Stimulated activated CD4-positive, alpha-beta T cell treated with anti-CD3 and anti-CD28 coated beads, Interleukin-15, amount 100 ng/mL, for 1 hour (primary cell): ENCODE results near the gene STOML1.
"Not testable (repeated sequence)": the region's sequence is repeated elsewhere in the genome, so short reads cannot be mapped to it uniquely, and the experiment has no call there.

Source experiments
- DNase-seq, 2 donors: peaks; one replicate each; pipeline ENCODE4 v3.0.0-alpha.2; 2020; ENCODE audit warnings: low read depth in 1 of 2, low spot score in 1 of 2

Gene STOML1

DNA sequence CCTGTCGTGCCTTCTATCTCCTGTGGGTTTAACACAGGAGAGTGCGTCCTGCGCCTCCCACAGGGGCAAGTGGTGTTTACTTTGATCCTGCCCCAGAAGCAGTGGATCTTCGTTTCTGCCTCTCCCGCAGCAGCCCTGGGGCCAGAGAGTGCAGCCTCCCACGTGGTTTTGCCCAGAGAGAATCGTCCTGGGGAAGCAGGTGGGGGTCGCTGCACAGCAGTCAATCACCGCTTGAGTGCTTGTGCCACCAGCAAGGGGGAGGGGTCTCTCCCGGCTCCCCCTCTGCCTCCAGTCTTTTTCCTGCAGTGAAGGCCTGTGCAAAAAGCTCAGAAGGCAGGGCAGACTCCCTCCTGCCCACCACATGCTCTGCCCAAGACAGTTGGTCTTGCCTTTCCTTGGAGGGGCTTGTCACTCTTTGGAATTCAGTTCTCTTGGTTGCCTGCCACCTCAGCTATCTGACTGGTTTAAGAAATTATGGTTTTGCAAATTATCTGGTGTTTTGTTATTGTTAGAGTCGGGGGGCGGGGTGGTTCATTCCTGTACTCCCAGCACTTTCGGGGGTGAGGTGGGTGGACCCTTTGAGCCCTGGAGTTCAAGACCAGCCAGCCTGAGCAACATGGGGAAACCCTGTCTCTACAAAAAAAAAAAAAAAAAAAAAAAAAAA, 26.9 kb downstream of the STOML1 start:
- DNase-seq = peak in 1 of 2 donors; percentile 38

DNA sequence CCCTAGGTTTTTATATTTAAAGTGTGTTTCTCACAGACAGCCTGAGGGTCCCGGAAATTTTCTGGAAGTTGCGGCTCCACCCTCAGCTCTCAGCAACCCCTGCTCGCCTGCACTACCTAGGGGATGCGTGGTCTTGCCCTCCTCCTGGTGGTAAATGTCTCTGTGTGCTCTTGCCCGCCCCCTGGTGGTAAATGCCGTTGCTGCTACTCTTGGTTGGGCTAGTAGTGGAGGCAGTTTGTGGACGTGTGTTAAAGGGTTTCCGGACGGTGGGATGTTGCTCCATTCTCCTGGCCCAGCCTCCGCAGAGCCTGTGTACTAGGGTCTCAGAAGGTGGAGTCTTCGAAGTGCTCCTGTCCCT, 27.4 kb downstream of the STOML1 start:
- peak; percentile 78 to 83 for DNase-seq

DNA sequence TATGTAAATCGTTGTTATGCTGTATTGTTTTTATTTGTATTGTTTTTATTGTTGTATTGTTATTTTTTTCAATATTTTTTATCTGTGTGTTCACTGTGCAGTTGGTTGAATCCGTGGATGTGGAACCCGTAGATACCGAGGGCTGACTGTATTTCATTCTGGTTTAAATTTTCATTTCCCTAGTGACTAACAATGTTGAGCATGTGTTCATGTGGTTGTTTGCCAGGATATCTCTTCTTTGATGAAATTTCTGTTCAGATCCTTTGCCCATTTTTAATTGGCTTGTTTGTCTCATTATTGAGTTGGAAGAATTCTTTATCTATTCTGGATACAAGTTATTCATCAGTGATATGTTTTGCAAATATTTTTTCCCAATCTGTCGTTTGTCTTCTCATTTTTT, 29.7 kb downstream of the STOML1 start:
- no peak for DNase-seq

DNA sequence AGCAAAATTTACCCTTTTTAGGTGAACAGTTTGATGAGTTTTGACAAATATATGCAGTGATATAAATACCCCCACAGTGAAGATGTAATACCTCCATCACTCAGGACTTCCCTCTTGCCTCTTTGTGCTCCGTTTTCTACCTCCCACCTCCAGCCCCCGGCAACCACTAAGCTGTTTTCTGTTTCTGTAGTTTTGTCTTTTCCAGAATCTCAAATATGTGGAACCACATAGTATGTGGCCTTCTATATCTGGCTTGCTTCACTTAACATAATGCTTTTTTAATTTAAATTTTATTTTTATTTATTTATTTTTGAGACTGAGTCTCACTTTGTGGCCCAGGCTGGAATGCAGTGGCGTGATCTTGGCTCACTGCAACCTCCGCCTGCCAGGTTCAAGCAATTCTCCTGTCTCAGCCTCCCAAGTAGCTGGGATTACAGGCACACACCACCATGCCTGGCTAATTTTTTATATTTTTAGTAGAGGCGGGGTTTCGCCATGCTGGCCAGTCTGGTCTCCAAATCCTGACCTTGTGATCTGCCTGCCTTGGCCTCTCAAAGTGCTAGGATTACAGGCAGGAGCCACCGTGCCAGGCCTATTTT, 31.5 kb downstream of the STOML1 start:
- not testable (repeated sequence) for DNase-seq

DNA sequence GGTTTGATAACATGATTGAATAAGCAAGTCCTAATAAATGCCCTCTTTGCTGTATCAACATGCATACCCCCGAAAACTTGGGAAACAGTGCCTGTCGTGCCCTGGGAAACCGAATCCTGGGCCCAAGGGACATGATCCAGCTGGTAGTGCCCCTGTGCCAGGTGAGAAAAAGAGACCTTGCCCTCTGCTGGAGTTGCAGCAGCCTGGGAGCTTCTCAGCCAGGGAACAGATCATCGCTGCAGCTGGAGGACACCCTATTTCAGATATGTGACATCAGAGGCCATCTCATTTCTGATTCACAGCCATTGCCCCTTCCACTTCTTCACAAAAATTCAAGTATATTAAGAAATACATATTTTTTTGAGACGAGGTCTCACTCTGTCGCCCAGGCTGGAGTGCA, 32.3 kb downstream of the STOML1 start:
- DNase-seq = no peak

DNA sequence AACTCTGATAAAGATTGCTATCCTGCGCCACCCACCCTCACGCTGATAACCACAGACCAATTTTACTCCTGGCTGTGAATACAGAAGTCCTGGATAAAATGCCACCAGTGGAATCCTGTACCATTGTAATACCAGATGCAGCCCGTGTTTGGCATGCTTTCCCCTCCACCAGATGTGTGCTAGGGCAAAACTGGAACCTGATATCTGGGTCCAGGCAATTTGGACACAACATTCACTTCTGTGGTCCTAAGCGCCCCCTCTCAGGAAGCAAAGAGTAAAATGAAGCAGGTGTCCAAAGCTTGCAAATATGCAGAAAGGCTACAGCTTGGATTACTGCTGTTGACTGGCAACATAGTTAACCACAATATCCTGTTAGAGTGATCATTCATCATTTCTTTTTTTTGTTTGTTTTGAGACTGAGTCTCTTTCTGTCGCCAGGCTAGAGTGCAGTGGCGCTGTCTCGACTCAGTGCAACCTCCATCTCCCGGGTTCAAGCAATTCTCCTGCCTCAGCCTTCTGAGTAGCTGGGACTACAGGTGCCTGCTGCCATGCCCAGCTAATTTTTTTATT, 33.0 kb downstream of the STOML1 start:
- no peak for DNase-seq

DNA sequence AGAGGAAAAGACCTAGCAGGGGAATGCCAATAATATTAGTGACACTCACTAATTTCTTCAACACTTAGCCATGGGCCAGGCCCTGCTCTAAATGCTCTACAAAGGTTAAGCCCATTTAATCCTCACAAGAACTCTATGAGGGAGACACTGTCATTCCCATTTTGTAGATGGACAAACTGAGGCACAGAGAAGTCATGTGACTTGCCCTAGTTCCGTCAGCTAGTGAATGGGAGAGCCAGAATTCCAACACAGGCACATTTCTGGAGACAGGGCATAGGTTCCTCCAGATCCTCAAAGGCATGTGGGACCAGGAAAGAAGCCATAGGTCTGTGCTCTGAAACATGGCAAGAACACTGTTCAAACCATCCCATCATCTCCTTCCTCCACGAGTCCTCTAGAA, 34.3 kb downstream of the STOML1 start:
- no peak for DNase-seq

DNA sequence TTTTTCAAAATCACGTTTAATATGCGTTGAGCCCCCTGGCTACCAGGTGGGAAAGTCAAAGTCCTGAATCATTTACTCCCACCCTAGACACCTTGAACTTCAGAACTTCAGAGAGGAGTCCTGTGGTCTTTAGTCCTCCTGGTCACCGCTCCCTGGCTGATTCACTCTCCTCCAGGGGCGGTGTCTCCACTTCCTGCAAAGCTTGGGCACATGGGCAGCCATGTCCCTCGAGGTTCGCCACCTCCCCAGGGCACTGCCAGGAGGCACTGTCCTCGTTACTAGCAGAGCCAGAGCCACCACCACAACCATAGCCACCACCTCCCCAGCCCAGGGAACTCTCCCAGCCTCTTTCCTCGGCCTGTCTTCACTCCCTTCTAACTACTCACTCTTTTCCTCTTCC, 34.8 kb downstream of the STOML1 start:
- DNase-seq = no peak

DNA sequence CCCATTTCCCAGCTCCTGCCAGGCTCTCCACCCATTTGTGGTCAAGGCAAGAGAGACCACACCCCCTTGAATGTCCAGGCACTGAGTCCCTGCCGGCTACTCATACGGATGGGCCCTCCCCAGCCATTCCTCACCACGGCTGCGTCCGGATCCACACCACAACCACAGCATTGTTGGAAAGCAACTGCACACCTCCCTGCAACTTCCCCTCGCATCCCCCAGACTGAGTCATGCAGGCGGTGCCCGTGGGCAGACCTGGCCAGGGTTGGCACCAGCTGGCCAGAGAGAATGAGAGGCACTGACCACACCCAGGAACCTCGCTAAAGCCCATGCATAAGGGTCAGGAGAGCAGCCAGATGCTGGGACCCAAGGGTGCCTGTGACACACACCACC, 35.4 kb downstream of the STOML1 start:
- DNase-seq = no peak

DNA sequence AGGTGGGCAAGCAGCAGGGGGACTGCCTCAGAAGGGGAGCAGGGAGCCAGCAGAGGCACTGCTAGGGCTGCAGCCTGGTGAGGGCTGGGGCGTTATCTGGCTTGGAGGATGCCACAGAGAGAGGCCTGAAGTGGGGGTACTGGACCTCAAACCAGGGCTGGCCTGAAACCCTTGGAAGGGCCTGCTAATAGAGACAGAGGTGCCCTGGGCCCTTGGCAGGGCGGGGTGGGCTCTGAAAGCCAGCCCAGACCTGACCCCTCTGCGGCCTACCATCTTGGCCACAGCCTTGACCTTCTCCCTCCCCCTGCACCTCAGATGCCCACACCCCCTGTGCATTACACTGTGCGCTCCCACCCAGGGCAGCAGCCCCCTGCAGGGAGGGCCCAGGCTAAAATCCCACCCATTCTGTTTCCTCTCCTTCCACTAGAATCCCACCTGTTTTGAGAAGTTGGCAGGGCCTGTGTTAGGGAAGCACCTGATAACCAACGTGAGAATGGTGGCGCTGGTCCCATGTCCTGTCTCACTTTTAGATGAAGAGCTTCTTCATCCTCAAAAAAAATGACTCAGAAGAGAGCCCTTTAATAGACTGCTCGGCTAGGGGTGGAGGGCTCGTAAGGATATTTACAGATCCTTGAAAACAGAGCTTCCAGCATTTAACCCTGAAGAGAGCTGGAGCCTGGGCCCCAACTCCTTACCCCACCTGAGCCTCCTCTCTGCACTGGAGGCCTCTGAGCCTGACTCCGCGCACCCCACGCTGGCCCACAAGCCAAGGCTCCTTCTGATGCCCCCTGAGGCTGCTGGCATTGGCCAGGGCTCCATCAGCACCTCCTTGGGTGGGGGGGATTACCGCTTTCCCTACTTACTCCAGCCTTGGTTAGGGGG, 36.0 kb downstream of the STOML1 start:
- DNase-seq = no peak

DNA sequence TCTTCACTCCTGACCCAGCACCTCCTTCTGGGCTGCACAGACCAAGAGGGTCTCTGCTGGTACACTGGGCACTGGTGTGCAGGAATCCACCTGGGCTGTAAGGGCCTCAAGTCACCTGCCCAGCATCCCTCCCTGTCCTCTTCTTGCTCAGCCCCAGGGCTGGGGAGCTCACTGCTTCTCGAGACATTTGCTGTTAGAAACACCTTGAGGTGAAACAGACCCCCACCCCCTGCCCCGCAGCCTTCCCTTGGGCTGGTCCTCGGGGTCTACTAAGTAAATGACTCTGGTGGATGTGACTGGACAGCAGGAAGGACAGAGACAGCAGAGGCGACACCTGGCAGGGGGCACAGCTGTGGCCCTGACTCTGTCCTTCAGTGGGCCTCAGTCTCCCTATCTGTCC, 36.8 kb downstream of the STOML1 start:
- no peak for DNase-seq

DNA sequence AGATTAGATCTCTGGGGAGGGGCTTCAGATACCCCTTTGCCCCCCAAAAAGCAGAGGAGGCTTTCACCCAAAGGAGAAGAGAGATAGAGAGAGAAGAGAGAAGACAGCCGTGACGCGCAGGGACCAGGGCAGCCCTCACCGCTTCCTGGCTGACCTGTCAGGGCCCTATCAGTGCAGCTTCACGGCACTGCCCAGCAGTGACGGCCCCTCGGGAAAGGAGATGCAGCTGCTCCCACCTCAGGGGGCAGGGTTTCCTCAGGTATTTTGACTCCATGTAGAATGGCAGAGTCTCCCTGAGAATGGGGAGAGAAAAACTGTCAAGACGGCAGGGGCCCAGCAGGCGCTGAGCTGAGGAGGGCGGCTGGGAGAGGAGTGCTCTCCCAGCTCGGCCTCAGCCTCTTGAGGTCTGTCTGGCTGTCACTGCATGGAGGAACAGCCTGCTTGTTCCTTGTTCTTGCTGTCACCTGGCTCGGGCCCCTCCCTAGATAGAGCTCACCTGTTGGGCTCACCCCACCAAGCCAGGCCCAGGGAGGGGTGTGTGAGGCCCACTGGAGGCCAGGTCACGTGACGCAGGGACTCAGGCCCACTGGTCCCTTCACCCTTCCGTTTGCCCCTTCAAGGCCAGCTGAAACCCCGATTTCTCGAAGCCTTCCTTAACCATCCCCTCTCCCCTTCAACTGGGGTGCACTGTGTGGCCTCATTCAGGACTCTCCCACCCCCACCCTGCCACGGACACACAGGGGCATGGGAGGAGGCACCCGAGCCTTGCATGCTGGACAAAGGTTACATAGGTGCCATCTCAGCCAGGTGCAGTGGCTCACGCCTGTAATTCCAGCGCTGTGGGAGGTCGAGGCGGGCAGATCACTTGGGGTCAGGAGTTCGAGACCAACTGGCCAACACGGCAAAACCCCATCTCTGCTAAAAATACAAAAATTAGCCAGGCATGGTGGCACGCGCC, 37.6 kb downstream of the STOML1 start:
- DNase-seq = no peak

DNA sequence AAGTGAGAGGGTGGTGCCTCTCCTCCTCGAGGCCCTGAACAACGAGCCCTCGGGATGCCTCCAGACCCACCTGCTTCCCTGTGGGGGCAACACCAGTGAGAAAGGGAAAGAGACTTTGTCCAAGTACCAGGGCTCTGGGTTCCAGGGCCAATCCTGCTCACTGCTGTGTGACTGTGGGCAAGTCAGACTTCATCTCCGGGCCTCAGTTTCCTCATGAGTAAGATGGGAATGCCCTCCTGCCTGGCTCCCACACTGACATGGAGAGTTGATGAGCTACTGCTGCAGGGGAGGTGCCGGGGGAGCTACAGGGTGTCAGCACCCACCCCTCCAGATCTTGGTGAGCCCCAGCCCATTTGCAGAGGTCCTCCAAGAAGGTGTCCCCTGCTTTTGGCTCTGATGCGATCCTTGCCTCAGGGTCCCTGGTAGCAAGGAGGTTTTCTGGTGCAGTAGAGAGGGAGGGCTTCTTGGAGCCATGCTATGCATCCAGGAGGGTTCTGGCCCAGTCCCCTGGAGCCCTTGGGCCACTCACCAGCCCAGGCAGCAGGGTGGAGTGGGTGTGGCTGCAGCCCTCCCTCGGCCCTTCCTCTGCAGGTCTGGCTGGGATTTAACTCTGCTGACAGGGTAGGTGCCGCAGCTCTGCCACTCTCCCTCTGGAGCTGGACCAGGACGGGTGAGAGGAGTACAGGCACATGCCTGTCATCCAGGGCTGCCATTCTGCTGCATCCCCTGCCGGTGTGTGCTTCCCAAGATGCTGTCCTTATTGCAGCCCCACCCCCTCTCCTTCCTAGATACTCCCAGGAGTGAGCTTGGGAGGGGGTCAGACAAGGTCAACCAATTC, 39.0 kb downstream of the STOML1 start:
- no peak for DNase-seq

DNA sequence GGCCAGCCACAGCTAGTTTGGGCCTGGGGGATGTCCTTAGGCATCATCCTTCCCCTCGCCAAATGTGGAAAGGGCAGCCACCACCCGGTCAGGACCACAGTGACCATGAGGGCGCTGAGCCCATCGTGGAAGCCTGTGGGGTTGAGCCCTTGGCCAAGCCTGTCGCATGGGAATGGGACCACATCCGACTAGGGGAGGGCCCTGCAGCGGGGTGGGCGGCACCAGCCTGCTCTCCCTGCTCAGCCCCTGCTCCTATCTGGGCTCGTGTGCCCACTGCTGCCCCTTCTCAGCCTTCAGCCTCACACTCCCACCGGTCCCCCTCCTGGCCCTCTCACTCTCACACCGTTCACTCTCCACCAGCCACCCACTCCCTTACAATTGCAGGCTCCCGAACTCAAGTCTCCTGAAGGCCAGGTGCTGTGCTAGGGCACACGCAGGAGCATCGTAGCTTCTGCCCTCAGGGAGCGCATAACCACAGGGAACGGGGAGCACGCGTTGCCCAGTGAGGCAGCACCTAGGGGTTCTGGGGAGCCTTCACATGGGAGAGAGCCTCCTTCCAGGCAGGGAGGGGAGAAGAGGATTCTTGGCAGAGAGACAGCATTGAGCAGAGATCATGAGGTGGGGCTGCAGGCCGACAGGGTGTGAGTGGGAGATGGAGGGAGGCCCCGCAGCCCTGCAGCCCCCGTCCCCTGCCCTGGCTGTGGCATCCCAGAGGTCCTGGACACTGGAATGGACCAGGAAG, 39.8 kb downstream of the STOML1 start:
- DNase-seq = no peak

DNA sequence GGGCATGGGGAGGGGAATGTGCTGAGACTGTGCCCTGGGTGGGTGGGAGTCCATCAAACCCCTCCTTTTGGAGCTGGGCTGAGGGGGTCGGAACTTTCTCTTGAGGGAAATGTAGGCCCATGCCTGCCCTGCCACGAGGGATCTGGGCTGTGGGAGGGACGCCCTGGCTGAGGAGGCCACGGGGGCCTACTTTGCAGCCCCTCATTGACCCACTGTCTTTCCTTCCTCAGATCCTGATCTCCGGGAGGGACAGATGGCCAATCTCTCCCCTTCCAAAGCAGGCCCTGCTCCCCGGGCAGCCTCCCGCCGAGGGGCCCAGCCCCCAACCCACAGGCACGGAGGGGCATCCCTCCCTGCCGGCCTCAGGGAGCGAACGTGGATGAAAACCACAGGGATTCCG, 40.5 kb downstream of the STOML1 start:
- no peak for DNase-seq

DNA sequence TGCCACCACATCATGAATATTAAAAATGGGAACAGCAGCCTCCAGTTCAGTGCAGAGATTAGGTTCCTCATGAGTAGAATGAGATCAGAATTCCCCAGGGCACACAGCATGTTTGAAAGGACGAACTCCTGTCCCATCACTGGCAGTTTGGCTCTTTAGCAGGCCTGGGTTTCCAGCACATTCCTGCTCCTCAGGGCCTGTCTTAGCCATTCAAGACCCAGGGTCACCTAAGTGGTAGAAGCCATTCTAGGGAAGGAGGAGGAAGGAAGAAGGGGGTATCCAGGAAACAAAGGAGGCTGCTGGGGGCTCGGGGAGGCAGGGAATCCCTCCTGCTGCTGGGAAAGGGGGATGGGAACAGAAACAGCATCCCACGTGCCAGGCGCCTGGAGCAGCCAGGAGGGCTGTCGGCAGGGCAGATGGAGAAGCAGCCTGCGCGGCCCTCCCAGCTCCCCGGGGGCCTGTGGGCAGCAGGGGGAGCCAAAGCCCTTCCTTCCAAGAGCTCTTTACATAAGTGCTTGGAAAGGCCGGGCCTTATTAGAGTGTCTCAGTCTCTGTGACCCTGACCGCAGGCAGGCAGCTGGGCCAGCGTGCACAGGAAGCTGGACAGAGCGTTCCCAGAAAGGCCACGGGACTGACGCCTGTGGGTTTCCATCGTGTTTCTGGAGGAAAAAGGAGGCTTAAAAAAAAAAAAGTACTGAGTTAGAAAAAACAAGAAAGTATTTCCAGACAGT, 41.1 kb downstream of the STOML1 start:
- peak; percentile 55 to 63 for DNase-seq

DNA sequence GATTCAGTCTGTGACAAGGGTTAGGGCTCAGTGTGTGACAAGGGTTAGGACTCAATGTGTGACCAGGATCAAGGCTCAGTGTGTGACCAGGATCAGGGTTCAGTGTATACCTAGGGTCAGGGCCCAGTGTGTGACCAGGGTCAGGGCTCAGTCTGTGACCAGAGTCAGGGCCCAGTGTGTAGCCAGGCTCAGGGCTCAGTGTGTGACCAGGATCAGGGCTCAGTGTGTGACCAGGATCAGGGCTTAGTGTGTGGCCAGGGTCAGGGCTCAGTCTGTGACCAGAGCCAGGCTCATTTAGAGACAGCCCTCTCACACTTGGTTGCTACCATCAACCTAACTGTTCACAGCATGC, 41.6 kb downstream of the STOML1 start:
- no peak for DNase-seq

DNA sequence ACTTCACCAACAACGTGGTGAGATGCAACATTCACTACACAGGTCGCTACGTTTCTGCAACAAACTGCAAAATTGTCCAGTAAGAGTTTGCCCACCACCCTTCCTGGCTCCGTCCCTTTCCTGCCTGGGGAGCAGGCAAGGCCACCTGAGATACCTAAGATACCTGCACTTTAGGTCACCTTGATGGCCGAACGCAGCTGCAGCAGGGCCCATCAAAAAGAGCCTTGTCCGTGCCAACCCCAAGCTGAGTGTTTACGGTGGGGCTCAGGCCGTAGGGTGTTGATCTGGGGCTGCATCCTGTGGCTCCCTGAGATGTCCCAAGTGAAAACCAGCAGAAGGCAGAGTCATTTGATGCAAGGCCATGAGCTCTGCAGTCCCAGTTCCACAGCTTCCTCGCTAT, 42.6 kb downstream of the STOML1 start:
- DNase-seq = no peak

DNA sequence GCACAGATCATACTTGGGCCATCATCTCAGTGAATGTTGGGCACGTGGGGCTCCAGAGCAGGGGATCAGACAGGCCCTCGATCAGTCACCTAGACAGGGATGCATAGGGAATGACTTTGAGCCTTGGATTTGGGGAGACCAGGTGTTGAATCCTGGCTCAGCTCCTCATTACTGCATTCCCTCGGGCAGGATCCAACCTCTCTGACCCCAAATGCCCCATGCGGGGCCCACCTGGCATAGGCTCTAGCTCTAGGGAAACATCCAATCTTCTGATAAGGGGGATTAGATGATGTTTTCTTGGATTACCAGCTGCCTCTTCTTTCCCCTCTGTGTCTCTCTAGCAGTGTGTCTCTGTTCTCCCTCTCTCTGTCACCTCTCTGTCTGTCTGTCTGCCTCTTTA, 43.1 kb downstream of the STOML1 start:
- DNase-seq = no peak
